Ascending aorta (tissue), 2 donors: Measurements from ENCODE around the gene GPC6. TPM values are rescaled to one million over a fixed set of nuclear protein-coding genes. Genes with fewer than 3 reads are reported as not detected.

Source experiments
- DNase-seq, 2 donors: peaks; one replicate each; pipeline ENCODE4 v3.0.0-alpha.2; 2019; ENCODE audit warnings: low spot score in 2 of 2
- H3K27ac ChIP-seq, 2 donors: fragments of 200-600 bp; sonication (generic); one replicate each; pipeline ENCODE4 v1.5.1; 2016 to 2017; ENCODE audit warnings: mild to moderate bottlenecking in 1 of 2
- H3K27me3 ChIP-seq: fragments of 200-600 bp; sonication (generic); one replicate; pipeline ENCODE4 v1.5.1; 2017
- H3K36me3 ChIP-seq, 2 donors: fragments of 200-600 bp; sonication (generic); one replicate each; pipeline ENCODE4 v1.5.1; 2016
- H3K4me1 ChIP-seq, 2 donors: fragments of 200-600 bp; sonication (generic); one replicate each; pipeline ENCODE4 v1.5.1; 2016 to 2017; ENCODE audit warnings: mild to moderate bottlenecking in 1 of 2
- H3K4me3 ChIP-seq, 2 donors: fragments of 200-600 bp; sonication (generic); one replicate each; pipeline ENCODE4 v1.5.1; 2016 to 2017; ENCODE audit warnings: mild to moderate bottlenecking in 1 of 2
- H3K9me3 ChIP-seq, 2 donors: fragments of 200-600 bp; sonication (generic); one replicate each; pipeline ENCODE4 v1.5.1; 2016
- intact Hi-C: fragments of 100-400 bp; cut with DNase I; formaldehyde crosslinking; loops from one replicate; pipeline ENCODE4 v1.15.1; 2023
- total RNA-seq: library from RNA; depleted of rRNA; stranded (reverse); fragments of >200 nt; gene quantifications from one replicate; pipeline ENCODE4 v1.1.0, GENCODE V29; 2016
- TF ChIP-seq, protein P1 (sequence below), 3 experiments: fragments of 200-600 bp in 2 of 3; fragments of 450-650 bp in 1 of 3; sonication (generic) in 2 of 3; IDR thresholded peaks; one replicate each; pipeline ENCODE4 v1.5.1; 2016 to 2019; ENCODE audit warnings: antibody characterized with exemption in 3 of 3, mild to moderate bottlenecking in 1 of 3, moderate library complexity in 1 of 3

The GPC6 gene
- total RNA-seq, 1 donor from 2014 or later, result 23.2 TPM

DNA sequence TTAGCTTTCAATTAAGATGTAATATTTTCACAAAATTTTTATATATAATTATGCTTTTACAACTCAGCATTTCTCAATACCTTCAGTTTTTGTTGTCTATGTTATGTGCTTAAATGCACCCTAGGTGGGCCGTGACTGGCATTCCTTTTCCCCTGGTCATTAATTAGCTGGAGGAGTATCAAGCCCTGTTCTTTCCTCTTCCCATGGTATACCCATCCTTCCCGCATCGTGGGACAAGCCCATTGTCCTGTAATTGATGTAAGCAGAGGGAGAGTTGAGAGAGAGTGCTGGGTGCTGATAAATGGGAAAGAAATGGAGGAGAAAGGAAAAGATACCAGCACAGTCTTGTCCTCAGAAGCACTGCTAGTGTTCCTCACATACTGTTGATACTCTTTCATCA is 591.7 kb downstream of the GPC6 start:
- H3K27me3 ChIP-seq, result no peaks in the 10 kb centered on the region
- no peak for DNase-seq
- intact Hi-C loops, result no loop called here
- H3K27ac ChIP-seq, result no peak overlapping the region
- H3K36me3 ChIP-seq, result no peaks in the 10 kb centered on the region
- H3K4me1 ChIP-seq, result peaks cover 0 to 4% of the 10 kb centered on the region in 2 donors
- no peak overlapping the region for H3K4me3 ChIP-seq
- H3K9me3 ChIP-seq, result no peaks in the 10 kb centered on the region
- TF ChIP-seq, protein P1, sequence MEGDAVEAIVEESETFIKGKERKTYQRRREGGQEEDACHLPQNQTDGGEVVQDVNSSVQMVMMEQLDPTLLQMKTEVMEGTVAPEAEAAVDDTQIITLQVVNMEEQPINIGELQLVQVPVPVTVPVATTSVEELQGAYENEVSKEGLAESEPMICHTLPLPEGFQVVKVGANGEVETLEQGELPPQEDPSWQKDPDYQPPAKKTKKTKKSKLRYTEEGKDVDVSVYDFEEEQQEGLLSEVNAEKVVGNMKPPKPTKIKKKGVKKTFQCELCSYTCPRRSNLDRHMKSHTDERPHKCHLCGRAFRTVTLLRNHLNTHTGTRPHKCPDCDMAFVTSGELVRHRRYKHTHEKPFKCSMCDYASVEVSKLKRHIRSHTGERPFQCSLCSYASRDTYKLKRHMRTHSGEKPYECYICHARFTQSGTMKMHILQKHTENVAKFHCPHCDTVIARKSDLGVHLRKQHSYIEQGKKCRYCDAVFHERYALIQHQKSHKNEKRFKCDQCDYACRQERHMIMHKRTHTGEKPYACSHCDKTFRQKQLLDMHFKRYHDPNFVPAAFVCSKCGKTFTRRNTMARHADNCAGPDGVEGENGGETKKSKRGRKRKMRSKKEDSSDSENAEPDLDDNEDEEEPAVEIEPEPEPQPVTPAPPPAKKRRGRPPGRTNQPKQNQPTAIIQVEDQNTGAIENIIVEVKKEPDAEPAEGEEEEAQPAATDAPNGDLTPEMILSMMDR (IDR thresholded peaks at IDR 0.05), result no peak

DNA sequence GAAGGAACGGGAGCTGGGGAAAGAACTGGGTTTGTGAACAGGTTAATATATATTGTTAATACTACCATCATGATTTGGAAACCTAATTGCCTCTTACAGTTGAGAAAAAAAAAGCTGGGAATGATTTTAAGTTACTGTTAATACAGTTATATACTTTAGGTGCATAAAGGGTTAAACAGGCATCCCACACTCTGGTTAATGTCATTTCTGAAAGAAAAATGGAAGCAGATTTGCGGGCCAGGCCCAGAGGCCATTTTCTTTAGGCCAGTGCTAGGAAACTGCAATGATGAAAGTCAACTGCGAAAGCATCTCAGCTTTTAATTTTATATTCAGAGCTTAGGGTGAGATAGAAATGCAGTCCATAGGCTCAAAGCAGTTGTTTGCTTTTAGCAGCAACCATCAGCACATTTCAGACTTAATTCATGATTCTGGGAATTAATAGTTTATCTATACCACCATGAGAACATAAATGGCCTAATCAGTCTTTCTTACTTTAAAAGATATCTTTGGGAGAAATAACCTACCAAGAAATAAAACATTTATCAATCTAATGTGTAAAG is 592.8 kb downstream of the GPC6 start:
- Histone ChIP-seq H3K27me3 (no peaks in the 10 kb centered on the region), H3K4me1 (peaks cover 0 to 4% of the 10 kb centered on the region in 2 donors), H3K4me3 (no peak overlapping the region), H3K9me3 (no peaks in the 10 kb centered on the region), H3K36me3 (no peaks in the 10 kb centered on the region), H3K27ac (no peak overlapping the region)
- DNase-seq, result no peak
- TF ChIP-seq, protein P1 (IDR thresholded peaks at IDR 0.05), result no peak
- intact Hi-C loops, result no loop called here

DNA sequence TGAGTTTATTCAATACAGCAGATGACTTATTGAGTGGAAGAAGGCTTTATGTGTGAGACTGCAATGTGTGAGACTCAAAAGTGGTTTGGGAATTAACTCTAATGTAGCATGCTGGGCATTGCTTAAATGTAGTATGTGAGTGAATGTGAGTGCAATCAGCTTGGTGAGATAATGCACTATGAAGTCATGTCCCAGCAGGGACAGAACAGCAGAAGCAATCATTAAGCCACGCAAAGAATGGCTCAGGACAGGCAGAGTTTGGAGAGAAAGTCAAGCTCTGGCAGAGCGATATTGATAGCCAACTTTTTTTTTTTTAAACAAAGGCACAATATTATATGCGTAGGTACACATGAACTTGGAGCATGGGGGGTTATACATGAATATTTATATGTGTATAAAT is 597.7 kb downstream of the GPC6 start:
- TF ChIP-seq, protein P1 (IDR thresholded peaks at IDR 0.05), result no peak
- Histone ChIP-seq H3K4me1 (peaks cover 0 to 4% of the 10 kb centered on the region in 2 donors), H3K9me3 (no peaks in the 10 kb centered on the region), H3K27ac (no peak overlapping the region), H3K36me3 (no peaks in the 10 kb centered on the region), H3K4me3 (no peak overlapping the region), H3K27me3 (no peaks in the 10 kb centered on the region)
- DNase-seq, result no peak
- intact Hi-C loops, result no loop called here

DNA sequence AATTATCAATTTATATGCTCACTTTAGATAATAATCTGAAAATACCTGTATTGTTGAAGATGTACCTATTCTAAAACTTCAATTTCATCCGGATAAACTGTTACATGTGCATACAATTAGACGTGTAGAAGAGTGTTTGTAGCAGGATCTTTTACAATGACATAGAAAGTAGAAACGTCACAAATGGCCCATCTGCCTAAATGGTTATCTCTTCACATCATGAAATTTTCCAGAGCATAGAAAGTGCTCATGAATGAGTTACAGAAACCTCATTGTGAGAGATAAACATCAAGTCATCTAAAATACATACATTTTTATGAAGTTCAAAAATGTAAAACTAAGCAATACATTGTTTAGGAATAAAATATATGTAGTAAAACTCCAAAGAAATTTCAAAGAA is 607.4 kb downstream of the GPC6 start:
- Histone ChIP-seq H3K36me3 (no peaks in the 10 kb centered on the region), H3K9me3 (no peaks in the 10 kb centered on the region), H3K27me3 (no peaks in the 10 kb centered on the region), H3K4me1 (no peaks in the 10 kb centered on the region), H3K4me3 (no peak overlapping the region), H3K27ac (no peak overlapping the region)
- intact Hi-C loops, result no loop called here
- no peak for DNase-seq
- TF ChIP-seq, protein P1 (IDR thresholded peaks at IDR 0.05), result no peak

DNA sequence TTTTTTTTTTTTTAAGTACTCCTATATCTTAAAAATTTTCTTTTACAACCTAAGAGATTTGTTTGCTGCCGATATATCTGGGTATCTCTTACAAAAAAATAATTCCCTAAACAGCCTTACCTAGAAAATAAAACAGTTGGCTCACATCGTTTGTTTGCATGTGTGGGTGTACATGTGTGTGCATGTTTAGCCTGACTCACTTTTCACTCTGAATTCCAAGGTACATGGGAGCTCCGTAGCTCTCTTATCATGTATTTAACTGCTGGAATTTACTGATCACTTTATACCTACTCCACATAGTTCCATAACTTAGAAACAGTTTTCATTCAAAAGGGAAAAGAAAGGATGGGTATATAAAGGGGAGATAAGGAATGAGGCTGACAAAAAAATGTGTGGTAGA is 616.5 kb downstream of the GPC6 start:
- Histone ChIP-seq H3K4me3 (no peak overlapping the region), H3K27me3 (no peaks in the 10 kb centered on the region), H3K4me1 (no peaks in the 10 kb centered on the region), H3K36me3 (no peaks in the 10 kb centered on the region), H3K27ac (no peak overlapping the region), H3K9me3 (no peaks in the 10 kb centered on the region)
- TF ChIP-seq, protein P1 (IDR thresholded peaks at IDR 0.05), result no peak
- intact Hi-C loops, result no loop called here
- no peak for DNase-seq

DNA sequence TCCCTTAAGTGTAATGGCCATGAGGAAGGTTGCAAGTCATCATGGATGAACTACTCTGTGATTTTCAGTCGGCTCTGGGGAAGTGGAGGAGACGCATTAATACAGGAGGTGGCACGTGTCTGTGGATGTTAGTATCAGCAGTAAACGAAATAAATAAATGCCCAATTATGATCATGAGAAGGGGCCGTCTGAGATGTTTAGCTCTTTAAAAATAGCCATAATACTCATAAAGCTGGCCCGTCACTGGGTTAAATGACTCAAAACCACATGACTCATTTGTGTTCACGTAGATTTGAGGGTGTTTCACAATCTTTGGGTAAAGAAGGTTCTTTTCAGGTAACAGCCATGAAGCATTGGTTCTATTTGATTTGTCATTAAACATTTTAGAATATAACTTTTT is 620.6 kb downstream of the GPC6 start:
- intact Hi-C loops, result no loop called here
- TF ChIP-seq, protein P1 (IDR thresholded peaks at IDR 0.05), result no peak

More for the DNA sequence above, 620.6 kb downstream of the GPC6 start:
- H3K36me3 ChIP-seq, result no peaks in the 10 kb centered on the region
- H3K27ac ChIP-seq, result no peak overlapping the region
- H3K4me3 ChIP-seq, result no peak overlapping the region
- no peaks in the 10 kb centered on the region for H3K9me3 ChIP-seq
- DNase-seq, result no peak
- no peaks in the 10 kb centered on the region for H3K27me3 ChIP-seq
- no peaks in the 10 kb centered on the region for H3K4me1 ChIP-seq
